ENCODE measurements around the gene GPR61.
A peak's percentile ranks its signal among the peaks of the same experiment; 100 is the strongest.

GPR61 gene

DNA sequence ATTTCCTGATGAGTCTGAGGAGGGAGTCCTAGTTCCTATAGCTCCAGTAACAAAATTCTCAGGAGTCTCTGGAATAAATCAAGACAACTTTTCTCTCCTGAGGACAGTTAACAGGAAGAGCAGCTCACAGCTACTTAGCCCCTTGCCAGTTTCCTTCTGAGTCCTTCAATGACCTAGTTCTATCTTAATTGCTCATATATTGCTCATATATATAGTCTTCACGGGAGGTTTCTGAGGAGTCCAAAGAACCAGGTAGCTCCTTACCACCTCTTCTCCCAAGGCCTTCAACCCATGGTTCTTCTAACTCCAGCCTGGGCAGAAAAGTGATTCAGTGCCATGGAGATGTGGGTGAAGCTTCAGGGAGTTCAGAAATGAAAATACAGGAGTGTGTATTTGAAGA, 34.7 kb upstream of the GPR61 start:
- Histone ChIP-seq H3K4me1 (no peaks in the 10 kb centered on the region), H3K4me3 (ENCODE audit: low read depth, low read length) (no peak overlapping the region)
- TF ChIP-seq, protein P1, sequence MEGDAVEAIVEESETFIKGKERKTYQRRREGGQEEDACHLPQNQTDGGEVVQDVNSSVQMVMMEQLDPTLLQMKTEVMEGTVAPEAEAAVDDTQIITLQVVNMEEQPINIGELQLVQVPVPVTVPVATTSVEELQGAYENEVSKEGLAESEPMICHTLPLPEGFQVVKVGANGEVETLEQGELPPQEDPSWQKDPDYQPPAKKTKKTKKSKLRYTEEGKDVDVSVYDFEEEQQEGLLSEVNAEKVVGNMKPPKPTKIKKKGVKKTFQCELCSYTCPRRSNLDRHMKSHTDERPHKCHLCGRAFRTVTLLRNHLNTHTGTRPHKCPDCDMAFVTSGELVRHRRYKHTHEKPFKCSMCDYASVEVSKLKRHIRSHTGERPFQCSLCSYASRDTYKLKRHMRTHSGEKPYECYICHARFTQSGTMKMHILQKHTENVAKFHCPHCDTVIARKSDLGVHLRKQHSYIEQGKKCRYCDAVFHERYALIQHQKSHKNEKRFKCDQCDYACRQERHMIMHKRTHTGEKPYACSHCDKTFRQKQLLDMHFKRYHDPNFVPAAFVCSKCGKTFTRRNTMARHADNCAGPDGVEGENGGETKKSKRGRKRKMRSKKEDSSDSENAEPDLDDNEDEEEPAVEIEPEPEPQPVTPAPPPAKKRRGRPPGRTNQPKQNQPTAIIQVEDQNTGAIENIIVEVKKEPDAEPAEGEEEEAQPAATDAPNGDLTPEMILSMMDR (IDR thresholded peaks at IDR 0.05; ENCODE audit: low read depth, low read length), result no peak

DNA sequence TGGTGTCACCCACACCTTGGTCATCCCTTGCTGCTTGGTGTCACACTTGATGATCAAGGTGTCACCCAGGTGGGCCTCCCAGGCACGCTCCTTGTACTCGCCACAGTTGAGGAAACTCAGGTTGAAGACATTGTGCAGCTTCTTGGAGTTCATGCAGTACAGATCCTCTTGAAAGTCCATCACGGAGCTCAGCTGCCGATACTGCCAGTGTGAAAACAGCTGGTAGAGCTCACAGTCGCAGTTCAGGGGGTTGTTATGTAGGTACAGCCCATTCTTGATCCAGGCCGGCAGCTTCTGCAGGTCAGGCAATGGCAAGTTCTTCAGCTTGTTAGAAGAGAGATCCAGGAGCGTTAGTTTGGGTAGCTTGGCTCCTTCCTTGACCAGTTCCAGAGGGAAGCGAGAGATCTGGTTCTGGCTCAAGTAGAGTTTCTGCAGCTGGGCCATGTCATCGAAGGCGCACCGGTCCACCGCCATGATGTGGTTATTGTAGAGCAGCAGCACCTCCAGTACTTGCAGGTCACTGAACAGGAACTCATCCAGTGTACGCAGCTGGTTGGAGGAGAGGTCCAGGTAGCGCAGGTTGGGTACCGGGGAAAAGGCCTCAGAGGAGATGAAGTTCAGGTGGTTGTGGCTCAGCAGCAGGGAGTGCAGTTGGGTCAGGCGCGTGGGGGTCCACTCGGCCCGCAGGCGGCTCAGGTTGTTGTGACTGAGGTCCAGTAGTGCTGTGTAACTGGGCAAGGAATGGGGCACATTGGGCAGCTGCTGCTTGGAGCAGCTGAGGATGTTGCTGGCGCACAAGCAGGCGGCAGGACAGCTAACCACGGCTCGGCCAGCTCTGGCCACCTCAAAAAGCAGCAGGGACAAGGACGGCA, 31.4 kb upstream of the GPR61 start:
- no peak for DNase-seq
- Histone ChIP-seq H3K4me3 (ENCODE audit: low read depth, low read length) (no peak overlapping the region), H3K36me3 (no peaks in the 10 kb centered on the region), H3K27me3 (peaks cover 4% of the 10 kb centered on the region; the same call in 1 of the 2 replicates), H3K9me3 (no peaks in the 10 kb centered on the region), H3K4me1 (no peaks in the 10 kb centered on the region)
- TF ChIP-seq, protein P1 (IDR thresholded peaks at IDR 0.05; ENCODE audit: low read depth, low read length), result no peak

More for the DNA sequence above, 34.7 kb upstream of the GPR61 start:
- no peak for DNase-seq
- H3K27me3 ChIP-seq, result peaks cover 4% of the 10 kb centered on the region; the same call in 1 of the 2 replicates
- no peaks in the 10 kb centered on the region for H3K36me3 ChIP-seq
- H3K9me3 ChIP-seq, result no peaks in the 10 kb centered on the region

DNA sequence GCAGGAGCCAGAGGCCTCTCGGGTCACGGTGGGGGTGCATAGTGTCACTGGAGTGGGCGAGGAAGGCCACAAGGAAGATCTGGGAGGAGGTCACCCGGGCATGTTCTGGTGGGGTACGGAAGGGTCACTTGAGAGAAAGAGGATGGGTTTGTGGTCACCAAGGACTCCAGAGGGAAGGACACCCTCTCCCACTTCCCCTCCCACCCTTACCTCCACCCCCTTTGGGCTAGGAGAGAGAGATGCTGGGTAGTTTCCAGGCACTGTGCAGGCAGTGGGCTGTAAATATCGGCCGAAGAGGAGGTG, 30.8 kb upstream of the GPR61 start:
- Histone ChIP-seq H3K4me1 (no peaks in the 10 kb centered on the region), H3K9me3 (no peaks in the 10 kb centered on the region), H3K36me3 (no peaks in the 10 kb centered on the region), H3K27me3 (peaks cover 4% of the 10 kb centered on the region; the same call in 1 of the 2 replicates), H3K4me3 (ENCODE audit: low read depth, low read length) (peak overlapping the region; percentile 83)
- DNase-seq, result no peak
- TF ChIP-seq, protein P1 (IDR thresholded peaks at IDR 0.05; ENCODE audit: low read depth, low read length), result no peak

DNA sequence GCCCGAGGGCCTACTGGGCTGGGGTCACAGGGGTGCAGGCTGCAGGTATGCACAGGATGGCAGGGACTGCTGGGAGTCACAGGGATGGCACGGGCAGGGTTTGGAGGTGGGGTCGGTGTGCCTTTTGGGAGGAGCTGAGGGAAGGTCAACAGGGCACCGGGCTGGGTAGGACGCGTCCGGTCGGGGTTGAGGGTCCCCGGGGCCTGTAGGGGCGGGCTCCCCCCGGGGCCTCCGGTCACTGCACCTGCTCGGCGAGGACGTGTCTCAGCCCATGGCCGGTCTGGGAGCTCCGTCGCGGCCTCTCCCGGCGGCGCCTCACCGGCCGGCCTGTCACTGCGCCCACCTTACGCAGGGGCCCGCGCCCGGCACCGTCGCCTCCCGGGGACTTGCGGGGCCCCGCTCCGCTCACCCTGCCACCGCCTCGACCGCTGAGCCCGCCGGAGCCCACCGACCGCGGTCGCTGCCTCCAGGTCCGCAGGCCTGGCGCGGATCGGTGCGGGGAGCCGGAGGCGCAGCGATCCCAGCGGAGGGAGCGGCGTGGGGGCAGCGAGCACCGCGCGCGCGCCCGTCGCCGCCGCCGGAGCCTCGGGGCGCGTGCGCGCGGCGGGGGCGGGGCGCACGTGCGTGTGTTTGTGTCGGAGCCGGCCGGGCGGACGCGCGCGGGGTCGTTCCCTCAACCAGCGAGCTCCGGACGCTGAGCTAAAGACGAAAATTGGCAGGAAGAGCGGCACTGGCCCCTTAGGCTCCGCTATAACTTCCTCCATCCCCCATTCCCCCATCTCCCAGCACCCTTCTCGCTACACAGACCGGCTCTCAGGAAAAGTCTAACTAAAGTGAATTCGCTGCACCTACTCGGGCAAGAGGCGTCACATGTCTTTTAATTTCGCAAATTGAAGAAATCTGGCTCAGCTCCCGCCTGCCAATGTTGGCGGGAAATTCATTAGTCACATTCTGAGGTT, 30.2 kb upstream of the GPR61 start, which contains the start of gene AMIGO1:
Gene AMIGO1 (minus strand): TSS at position 552 of the 959 bp plus-strand sequence. CDS start 815 bp downstream, outside the sequence.
- TF ChIP-seq, protein P1 (IDR thresholded peaks at IDR 0.05; ENCODE audit: low read depth, low read length), result no peak
- Histone ChIP-seq H3K36me3 (no peaks in the 10 kb centered on the region), H3K27me3 (peaks cover 4% of the 10 kb centered on the region; the same call in 1 of the 2 replicates), H3K4me3 (ENCODE audit: low read depth, low read length) (peak within 1 kb of the TSS; percentile 83), H3K4me1 (no peaks in the 10 kb centered on the region), H3K9me3 (no peaks in the 10 kb centered on the region)
- peak; percentile 78 for DNase-seq

DNA sequence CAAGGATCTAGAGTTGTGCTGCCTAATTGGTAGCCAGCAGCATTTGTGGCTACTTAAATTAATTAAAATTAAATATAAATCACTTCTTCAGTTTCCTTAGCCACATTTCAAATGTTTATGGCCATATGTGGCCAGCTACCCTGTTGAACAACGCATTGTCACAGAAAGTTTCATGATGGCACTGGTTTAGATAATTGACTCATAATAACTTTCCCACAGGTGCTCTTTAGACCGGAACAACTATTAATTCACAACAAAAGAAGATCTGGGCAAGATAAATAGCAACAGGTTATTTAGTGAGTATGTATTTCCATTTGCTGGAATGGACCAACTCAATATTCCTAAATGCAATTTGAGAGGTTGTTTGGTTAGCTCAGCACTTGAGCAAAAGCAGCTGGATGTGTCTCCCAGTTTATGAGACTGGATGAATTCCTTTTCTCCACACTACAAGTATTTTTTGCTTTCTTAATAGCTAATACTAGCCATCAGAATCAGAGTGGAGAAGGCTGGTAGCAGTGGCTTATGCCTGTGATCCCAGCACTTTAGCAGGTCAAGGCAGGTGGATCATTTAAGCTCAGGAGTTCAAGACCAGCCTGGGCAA, 26.5 kb upstream of the GPR61 start:
- H3K4me3 ChIP-seq (ENCODE audit: low read depth, low read length), result no peak overlapping the region
- H3K9me3 ChIP-seq, result no peaks in the 10 kb centered on the region
- TF ChIP-seq, protein P1 (IDR thresholded peaks at IDR 0.05; ENCODE audit: low read depth, low read length), result no peak
- H3K27me3 ChIP-seq, result peaks cover 4% of the 10 kb centered on the region; the same call in 1 of the 2 replicates
- DNase-seq, result no peak
- H3K4me1 ChIP-seq, result no peaks in the 10 kb centered on the region
- no peaks in the 10 kb centered on the region for H3K36me3 ChIP-seq
